Suprapubic skin (tissue), 4 donors: Measurements from ENCODE around the gene TTLL3. TPM values are rescaled to one million over a fixed set of nuclear protein-coding genes. Genes with fewer than 3 reads are reported as not detected.
"Not testable (repeated sequence)": the region's sequence is repeated elsewhere in the genome, so short reads cannot be mapped to it uniquely, and the experiment has no call there.

Experiments used
- DNase-seq, 2 donors: peaks; one replicate each; pipeline ENCODE4 v3.0.0-alpha.2; 2019; ENCODE audit warnings: low spot score in 2 of 2
- H3K27ac ChIP-seq: fragments of 200-600 bp; sonication (generic); one replicate; pipeline ENCODE4 v1.5.1; 2019
- H3K27me3 ChIP-seq: fragments of 200-600 bp; sonication (generic); one replicate; pipeline ENCODE4 v1.5.1; 2019
- H3K36me3 ChIP-seq: fragments of 200-600 bp; sonication (generic); one replicate; pipeline ENCODE4 v1.5.1; 2019
- H3K4me1 ChIP-seq: fragments of 200-600 bp; sonication (generic); one replicate; pipeline ENCODE4 v1.5.1; 2019
- H3K4me3 ChIP-seq: fragments of 200-600 bp; sonication (generic); one replicate; pipeline ENCODE4 v1.5.1; 2019; ENCODE audit warnings: mild to moderate bottlenecking
- H3K9me3 ChIP-seq: fragments of 200-600 bp; sonication (generic); one replicate; pipeline ENCODE4 v1.5.1; 2019
- CTCF ChIP-seq, 2 donors: fragments of 200-600 bp in 1 of 2; fragments of 450-650 bp in 1 of 2; sonication (generic) in 1 of 2; IDR thresholded peaks; one replicate each; pipeline ENCODE4 v1.5.1; 2016 to 2019; ENCODE audit warnings: antibody characterized with exemption in 2 of 2, mild to moderate bottlenecking in 1 of 2, moderate library complexity in 1 of 2
- EP300 ChIP-seq: sonication (generic); formaldehyde crosslinking; IDR thresholded peaks from one replicate; pipeline ENCODE4 v1.6.1; 2017; ENCODE audit warnings: antibody characterized with exemption
- POLR2A ChIP-seq, 2 donors: fragments of 450-650 bp; IDR thresholded peaks; one replicate each; pipeline ENCODE4 v1.6.1; 2017; ENCODE audit warnings: antibody characterized with exemption in 2 of 2, mild to moderate bottlenecking in 2 of 2, moderate library complexity in 2 of 2
- POLR2AphosphoS5 ChIP-seq, 3 donors: sonication (generic); formaldehyde crosslinking; IDR thresholded peaks; one replicate each; pipeline ENCODE4 v1.6.1; 2017; ENCODE audit warnings: antibody characterized with exemption in 3 of 3
- WGBS: methylation state at CpG from one replicate; pipeline ENCODE4 v1.1.5; 2018; 5-methylcytosine and 5-hydroxymethylcytosine counted together
- total RNA-seq, 4 donors: library from RNA; depleted of rRNA; stranded (reverse); fragments of >200 nt; gene quantifications; one replicate each; pipeline ENCODE4 v1.1.0, GENCODE V29; 2016

TTLL3 gene
- total RNA-seq, 4 donors from 2014 or later, result 42.4 to 286 (median 83.3) TPM

GRCh38 chr3:9852528-9852927, 42.5 kb downstream of the TTLL3 start:
- TF ChIP-seq EP300, result no peak
- TF ChIP-seq POLR2AphosphoS5 (IDR thresholded peaks at IDR 0.05), result no peak
- TF ChIP-seq POLR2A (IDR thresholded peaks at IDR 0.05), result no peak
- no peak for TF ChIP-seq CTCF (IDR thresholded peaks at IDR 0.05)

GRCh38 chr3:9854291-9854940, 44.4 kb downstream of the TTLL3 start:
- not testable (repeated sequence) for H3K36me3 ChIP-seq
- 78% methylated on average over 11 of the region's 11 CpGs for WGBS

More at GRCh38 chr3:9852528-9852927, 42.5 kb downstream of the TTLL3 start:
- WGBS, result 100% methylated on average over 6 of the region's 6 CpGs
- no peak for DNase-seq
- Histone ChIP-seq H3K4me1 (peaks cover 25% of the 10 kb centered on the region), H3K9me3 (no peaks in the 10 kb centered on the region), H3K4me3 (no peak overlapping the region), H3K36me3 (no peaks in the 10 kb centered on the region), H3K27ac (no peak overlapping the region), H3K27me3 (no peaks in the 10 kb centered on the region)

GRCh38 chr3:9855594-9855993, 45.5 kb downstream of the TTLL3 start:
- no peaks in the 10 kb centered on the region for H3K9me3 ChIP-seq
- H3K27me3 ChIP-seq, result no peaks in the 10 kb centered on the region
- H3K27ac ChIP-seq, result no peak overlapping the region
- DNase-seq, result no peak
- no peak overlapping the region for H3K4me3 ChIP-seq
- H3K36me3 ChIP-seq, result no peaks in the 10 kb centered on the region
- TF ChIP-seq POLR2AphosphoS5 (IDR thresholded peaks at IDR 0.05), result no peak
- TF ChIP-seq POLR2A (IDR thresholded peaks at IDR 0.05), result no peak
- TF ChIP-seq EP300, result no peak
- no peak for TF ChIP-seq CTCF (IDR thresholded peaks at IDR 0.05)
- H3K4me1 ChIP-seq, result peaks cover 21% of the 10 kb centered on the region
- 100% methylated on average over 3 of the region's 3 CpGs for WGBS

More at GRCh38 chr3:9854291-9854940, 44.4 kb downstream of the TTLL3 start:
- peaks cover 21% of the 10 kb centered on the region for H3K4me1 ChIP-seq
- not testable (repeated sequence) for H3K9me3 ChIP-seq, H3K27me3 ChIP-seq, H3K27ac ChIP-seq, DNase-seq, H3K4me3 ChIP-seq

GRCh38 chr3:9859530-9860025, 49.5 kb downstream of the TTLL3 start:
- peaks cover 22% of the 10 kb centered on the region for H3K4me1 ChIP-seq
- no peak for DNase-seq
- no peak overlapping the region for H3K27ac ChIP-seq
- WGBS, result no CpG with 5 or more reads among the region's 12 CpGs
- no peaks in the 10 kb centered on the region for H3K9me3 ChIP-seq
- TF ChIP-seq POLR2A (IDR thresholded peaks at IDR 0.05), result no peak
- TF ChIP-seq EP300, result no peak
- TF ChIP-seq CTCF (IDR thresholded peaks at IDR 0.05), result no peak
- TF ChIP-seq POLR2AphosphoS5 (IDR thresholded peaks at IDR 0.05), result no peak
- no peak overlapping the region for H3K4me3 ChIP-seq
- H3K27me3 ChIP-seq, result no peaks in the 10 kb centered on the region
- no peaks in the 10 kb centered on the region for H3K36me3 ChIP-seq

GRCh38 chr3:9861201-9861600, 51.1 kb downstream of the TTLL3 start:
- no peak for DNase-seq
- no peaks in the 10 kb centered on the region for H3K36me3 ChIP-seq
- TF ChIP-seq POLR2A (IDR thresholded peaks at IDR 0.05) (no peak), CTCF (IDR thresholded peaks at IDR 0.05) (no peak), POLR2AphosphoS5 (IDR thresholded peaks at IDR 0.05) (no peak), EP300 (no peak)
- H3K9me3 ChIP-seq, result no peaks in the 10 kb centered on the region
- WGBS, result 93% methylated on average over 4 of the region's 4 CpGs
- H3K4me1 ChIP-seq, result peaks cover 30% of the 10 kb centered on the region
- no peaks in the 10 kb centered on the region for H3K27me3 ChIP-seq
- H3K4me3 ChIP-seq, result no peak overlapping the region
- no peak overlapping the region for H3K27ac ChIP-seq
